K562 (cell line): ENCODE results near the gene CEP68. TPM values are rescaled to one million over a fixed set of nuclear protein-coding genes. Genes with fewer than 3 reads are reported as not detected.

Source experiments
- CTBP1 ChIP-seq: fragments of 450-650 bp; IDR thresholded peaks from 2 replicates; pipeline ENCODE4 v1.6.1; 2016; ENCODE audit warnings: borderline replicate concordance
- HCFC1 ChIP-seq: IDR thresholded peaks from 2 replicates; pipeline ENCODE4 v1.6.1; 2012; ENCODE audit warnings: low read depth, low read length, improper control_type of control experiment
- KDM1A ChIP-seq, 2 experiments: fragments of 450-650 bp; IDR thresholded peaks; 2 replicates each; pipeline ENCODE4 v1.6.1; 2016; ENCODE audit warnings: mild to moderate bottlenecking in 2 of 2
- KDM4B ChIP-seq, 2 experiments: fragments of 450-650 bp in 1 of 2; sonication (generic) in 1 of 2; IDR thresholded peaks; 2 replicates each; pipeline ENCODE4 v1.6.1; 2016 to 2017; ENCODE audit warnings: borderline replicate concordance in 2 of 2, antibody characterized with exemption in 1 of 2, low read depth in 1 of 2, mild to moderate bottlenecking in 1 of 2
- POLR2H ChIP-seq: IDR thresholded peaks from 2 replicates; pipeline ENCODE4 v1.6.1; 2016; ENCODE audit warnings: missing genetic modification characterization, low read depth, mild to moderate bottlenecking, control low read depth, missing compliant biosample characterization, moderate library complexity
- XRCC3 ChIP-seq: fragments of 450-650 bp; IDR thresholded peaks from 2 replicates; pipeline ENCODE4 v1.6.1; 2017; ENCODE audit warnings: mild to moderate bottlenecking, moderate library complexity
- ZBTB40 ChIP-seq, 2 experiments: fragments of 450-650 bp in 1 of 2; sonication (generic) in 1 of 2; formaldehyde crosslinking in 1 of 2; IDR thresholded peaks; 2 replicates each; pipeline versions ENCODE4 v1.7.1 to v1.9.0; 2016 to 2022; ENCODE audit warnings: inconsistent platforms in 1 of 2, mild to moderate bottlenecking in 1 of 2, missing genetic modification reagents in 1 of 2
- ZNF511 ChIP-seq: sonication (generic); formaldehyde crosslinking; IDR thresholded peaks from 2 replicates; pipeline ENCODE4 v1.8.0; 2022; ENCODE audit warnings: mild to moderate bottlenecking, missing genetic modification reagents
- polyA plus RNA-seq, 8 experiments: library from polyadenylated mRNA; depleted of rRNA in 4 of 8; stranded (reverse) in 5 of 8; unstranded in 3 of 8; fragments of >200 nt; fragmentation: Nextera tagmentation in 2 of 8; fragmentation: Illumina TruSeq in 1 of 8; extraction: Ambion mirVana in 2 of 8; extraction: Trizol in 1 of 8; gene quantifications; 2 replicates each; pipeline versions ENCODE4 v1.2.1 to v1.2.3, GENCODE V29; 2011 to 2014; ENCODE audit warnings: inconsistent platforms in 1 of 8, missing spikeins in 1 of 8
- total RNA-seq, 7 experiments: library from RNA; depleted of rRNA in 6 of 7; stranded (reverse); fragments of >200 nt in 6 of 7; fragmentation: Illumina TruSeq in 2 of 7; extraction: Trizol in 2 of 7; gene quantifications; 2 replicates each; pipeline versions ENCODE4 v1.2.1 to v1.2.3, GENCODE V29; 2011 to 2021; ENCODE audit warnings: low replicate concordance in 1 of 7
- TF ChIP-seq, protein P1 (sequence below): sonication (generic); formaldehyde crosslinking; IDR thresholded peaks from 2 replicates; pipeline ENCODE4 v1.8.0; 2022; ENCODE audit warnings: mild to moderate bottlenecking, missing genetic modification reagents
- TF ChIP-seq, protein P2 (sequence below), 2 experiments: fragments of 450-650 bp in 1 of 2; sonication (generic) in 1 of 2; formaldehyde crosslinking; conservative IDR thresholded peaks; 2 replicates each; pipeline versions ENCODE4 v1.4.0 to v1.8.1; 2020 to 2022; ENCODE audit warnings: mild to moderate bottlenecking in 1 of 2, missing genetic modification reagents in 1 of 2

CEP68 gene
- total and polyA plus RNA-seq, 9 of the 15 experiments (the other 6 are each of a cell fraction or from before 2014, with no cell fraction given), result 1.4 to 8.5 (median 5.2) TPM

DNA sequence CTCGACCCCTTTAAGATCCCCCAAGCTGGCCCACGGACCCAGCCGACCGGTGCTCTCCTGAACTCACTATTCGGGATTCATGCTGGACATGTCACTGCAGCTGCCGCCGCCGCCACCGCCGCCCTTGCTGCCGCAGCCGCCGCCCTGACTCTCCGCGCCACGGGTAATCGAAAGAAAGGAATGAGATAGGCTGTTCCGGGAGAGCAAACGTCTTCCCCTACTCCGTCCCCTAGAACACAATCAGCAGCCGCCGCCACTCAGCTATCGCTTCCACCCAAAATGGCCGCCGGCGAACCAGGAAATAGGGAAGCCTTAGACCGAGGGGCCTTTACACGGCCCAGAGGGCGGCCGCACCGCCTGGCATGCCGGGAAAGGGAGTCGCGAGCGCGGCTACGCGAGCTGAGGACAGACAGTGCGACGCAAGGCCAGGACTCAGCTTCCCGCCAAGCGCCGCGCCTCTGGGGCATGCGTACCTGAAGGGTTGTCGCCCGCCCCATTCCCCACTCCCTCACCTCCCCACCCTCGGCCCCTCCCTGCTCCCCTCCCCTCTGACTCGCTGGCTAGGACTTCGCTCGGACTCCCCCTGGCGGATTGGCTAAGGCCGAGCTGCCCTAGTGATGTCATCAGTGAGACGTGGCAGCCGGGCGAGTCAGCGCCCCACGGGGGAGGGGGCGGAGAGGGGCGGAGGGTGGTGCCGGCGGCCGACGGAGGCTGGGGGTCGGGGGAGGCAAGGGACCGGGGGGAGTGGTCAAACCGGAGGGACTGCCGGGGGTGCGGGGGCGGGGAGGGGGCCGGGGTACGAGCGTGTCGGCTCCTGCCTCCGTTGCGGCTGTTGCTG lies 73.8 kb downstream of the CEP68 start, which contains the start of gene RAB1A (continued):
- TF ChIP-seq, protein P1, sequence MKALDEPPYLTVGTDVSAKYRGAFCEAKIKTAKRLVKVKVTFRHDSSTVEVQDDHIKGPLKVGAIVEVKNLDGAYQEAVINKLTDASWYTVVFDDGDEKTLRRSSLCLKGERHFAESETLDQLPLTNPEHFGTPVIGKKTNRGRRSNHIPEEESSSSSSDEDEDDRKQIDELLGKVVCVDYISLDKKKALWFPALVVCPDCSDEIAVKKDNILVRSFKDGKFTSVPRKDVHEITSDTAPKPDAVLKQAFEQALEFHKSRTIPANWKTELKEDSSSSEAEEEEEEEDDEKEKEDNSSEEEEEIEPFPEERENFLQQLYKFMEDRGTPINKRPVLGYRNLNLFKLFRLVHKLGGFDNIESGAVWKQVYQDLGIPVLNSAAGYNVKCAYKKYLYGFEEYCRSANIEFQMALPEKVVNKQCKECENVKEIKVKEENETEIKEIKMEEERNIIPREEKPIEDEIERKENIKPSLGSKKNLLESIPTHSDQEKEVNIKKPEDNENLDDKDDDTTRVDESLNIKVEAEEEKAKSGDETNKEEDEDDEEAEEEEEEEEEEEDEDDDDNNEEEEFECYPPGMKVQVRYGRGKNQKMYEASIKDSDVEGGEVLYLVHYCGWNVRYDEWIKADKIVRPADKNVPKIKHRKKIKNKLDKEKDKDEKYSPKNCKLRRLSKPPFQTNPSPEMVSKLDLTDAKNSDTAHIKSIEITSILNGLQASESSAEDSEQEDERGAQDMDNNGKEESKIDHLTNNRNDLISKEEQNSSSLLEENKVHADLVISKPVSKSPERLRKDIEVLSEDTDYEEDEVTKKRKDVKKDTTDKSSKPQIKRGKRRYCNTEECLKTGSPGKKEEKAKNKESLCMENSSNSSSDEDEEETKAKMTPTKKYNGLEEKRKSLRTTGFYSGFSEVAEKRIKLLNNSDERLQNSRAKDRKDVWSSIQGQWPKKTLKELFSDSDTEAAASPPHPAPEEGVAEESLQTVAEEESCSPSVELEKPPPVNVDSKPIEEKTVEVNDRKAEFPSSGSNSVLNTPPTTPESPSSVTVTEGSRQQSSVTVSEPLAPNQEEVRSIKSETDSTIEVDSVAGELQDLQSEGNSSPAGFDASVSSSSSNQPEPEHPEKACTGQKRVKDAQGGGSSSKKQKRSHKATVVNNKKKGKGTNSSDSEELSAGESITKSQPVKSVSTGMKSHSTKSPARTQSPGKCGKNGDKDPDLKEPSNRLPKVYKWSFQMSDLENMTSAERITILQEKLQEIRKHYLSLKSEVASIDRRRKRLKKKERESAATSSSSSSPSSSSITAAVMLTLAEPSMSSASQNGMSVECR (CRISPR knock-in tag), result peak; percentile 89
- peak in 1 of 2 experiments; percentile 43; a peak in 1 of 4 replicates for TF ChIP-seq KDM1A (IDR thresholded peaks at IDR 0.05)
- peak in 1 of 2 experiments; percentile 80; a peak in 2 of 4 replicates for TF ChIP-seq KDM4B (IDR thresholded peaks at IDR 0.05; ENCODE audit: borderline replicate concordance in 2 of 2, low read depth in 1 of 2)
- peak; percentile 65 for TF ChIP-seq ZNF511 (CRISPR knock-in tag)
- peak; percentile 87 for TF ChIP-seq POLR2H (tag)
- TF ChIP-seq CTBP1, result peak; percentile 30; the same call in 1 of the 2 replicates
- TF ChIP-seq, protein P2, sequence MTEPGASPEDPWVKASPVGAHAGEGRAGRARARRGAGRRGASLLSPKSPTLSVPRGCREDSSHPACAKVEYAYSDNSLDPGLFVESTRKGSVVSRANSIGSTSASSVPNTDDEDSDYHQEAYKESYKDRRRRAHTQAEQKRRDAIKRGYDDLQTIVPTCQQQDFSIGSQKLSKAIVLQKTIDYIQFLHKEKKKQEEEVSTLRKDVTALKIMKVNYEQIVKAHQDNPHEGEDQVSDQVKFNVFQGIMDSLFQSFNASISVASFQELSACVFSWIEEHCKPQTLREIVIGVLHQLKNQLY (CRISPR knock-in tag; conservative IDR thresholded peaks at IDR 0.05), result 0 out of 4 replicates have a peak, but pooled peaks have one; percentile 33 to 71
- TF ChIP-seq XRCC3, result no peak
- TF ChIP-seq ZBTB40 (IDR thresholded peaks at IDR 0.05), result peak; percentile 60
- no peak for TF ChIP-seq ZBTB40 (CRISPR knock-in tag; IDR thresholded peaks at IDR 0.05)
- TF ChIP-seq HCFC1, result peak; percentile 99
